IMR-90 (cell line): ENCODE measurements around the gene OR2F2.

Source experiments
- CEBPB ChIP-seq: IDR thresholded peaks from 2 replicates; pipeline ENCODE4 v1.6.1; 2012; ENCODE audit warnings: low read depth, low read length, improper control_type of control experiment
- CHD1 ChIP-seq: IDR thresholded peaks from 2 replicates; pipeline ENCODE4 v1.6.1; 2012; ENCODE audit warnings: low read depth, low read length, improper control_type of control experiment
- MXI1 ChIP-seq: IDR thresholded peaks from 2 replicates; pipeline ENCODE4 v1.6.1; 2012; ENCODE audit warnings: low read depth, mild to moderate bottlenecking, low read length, moderate library complexity, borderline replicate concordance
- POLR2A ChIP-seq: IDR thresholded peaks from 2 replicates; pipeline ENCODE4 v1.6.1; 2012; ENCODE audit warnings: mild to moderate bottlenecking, low read depth, low read length
- RAD21 ChIP-seq: IDR thresholded peaks from 2 replicates; pipeline ENCODE4 v1.6.1; 2012; ENCODE audit warnings: low read length, improper control_type of control experiment
- TF ChIP-seq, protein P1 (sequence below): conservative IDR thresholded peaks from 2 replicates; pipeline ENCODE4 v1.5.1; 2012; ENCODE audit warnings: mild to moderate bottlenecking, low read depth, low read length, improper control_type of control experiment
- TF ChIP-seq, protein P2 (sequence below): fragments of 150-350 bp; IDR thresholded peaks from 2 replicates; pipeline ENCODE4 v1.6.1; 2017; ENCODE audit warnings: mild to moderate bottlenecking, antibody characterized with exemption, low read length, low read depth

DNA sequence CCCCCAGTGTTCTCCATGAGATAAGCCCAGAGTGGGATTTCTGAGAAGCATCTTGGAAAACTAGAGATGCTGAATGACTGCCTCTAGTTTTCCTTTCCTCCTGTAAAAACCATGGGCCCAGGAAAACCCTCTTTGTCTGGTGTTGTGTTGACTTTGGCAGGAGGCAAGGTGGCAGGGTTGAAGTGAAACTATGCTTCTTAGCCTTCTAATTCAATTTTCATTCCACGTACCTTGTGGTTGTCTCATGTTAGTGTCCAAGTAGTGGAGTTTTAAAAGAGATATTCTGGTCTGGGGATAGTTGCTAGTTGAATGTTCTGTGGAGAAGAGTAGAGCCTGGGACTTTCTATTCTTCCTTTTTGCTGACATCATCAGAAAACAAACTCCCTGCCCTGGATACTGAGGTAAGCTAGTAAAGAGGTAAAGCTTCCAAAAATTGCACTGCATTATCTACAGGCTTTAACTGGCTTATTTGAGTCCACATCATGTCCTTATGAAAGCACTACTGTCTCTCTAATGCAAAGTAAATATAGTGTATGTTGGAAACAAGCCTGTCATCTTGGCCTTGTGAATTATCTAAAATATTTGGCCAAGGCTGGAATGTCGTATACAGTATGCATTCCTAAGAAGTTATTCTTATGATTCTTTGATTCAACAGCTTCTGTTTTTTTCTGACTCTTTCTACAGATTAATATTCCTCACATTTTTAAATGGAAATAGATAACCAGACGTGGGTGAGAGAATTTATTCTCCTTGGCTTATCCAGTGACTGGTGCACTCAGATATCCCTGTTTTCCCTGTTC lies at the start of gene OR2F2:
- TF ChIP-seq, protein P1, sequence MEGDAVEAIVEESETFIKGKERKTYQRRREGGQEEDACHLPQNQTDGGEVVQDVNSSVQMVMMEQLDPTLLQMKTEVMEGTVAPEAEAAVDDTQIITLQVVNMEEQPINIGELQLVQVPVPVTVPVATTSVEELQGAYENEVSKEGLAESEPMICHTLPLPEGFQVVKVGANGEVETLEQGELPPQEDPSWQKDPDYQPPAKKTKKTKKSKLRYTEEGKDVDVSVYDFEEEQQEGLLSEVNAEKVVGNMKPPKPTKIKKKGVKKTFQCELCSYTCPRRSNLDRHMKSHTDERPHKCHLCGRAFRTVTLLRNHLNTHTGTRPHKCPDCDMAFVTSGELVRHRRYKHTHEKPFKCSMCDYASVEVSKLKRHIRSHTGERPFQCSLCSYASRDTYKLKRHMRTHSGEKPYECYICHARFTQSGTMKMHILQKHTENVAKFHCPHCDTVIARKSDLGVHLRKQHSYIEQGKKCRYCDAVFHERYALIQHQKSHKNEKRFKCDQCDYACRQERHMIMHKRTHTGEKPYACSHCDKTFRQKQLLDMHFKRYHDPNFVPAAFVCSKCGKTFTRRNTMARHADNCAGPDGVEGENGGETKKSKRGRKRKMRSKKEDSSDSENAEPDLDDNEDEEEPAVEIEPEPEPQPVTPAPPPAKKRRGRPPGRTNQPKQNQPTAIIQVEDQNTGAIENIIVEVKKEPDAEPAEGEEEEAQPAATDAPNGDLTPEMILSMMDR = no peak
- TF ChIP-seq CEBPB = no peak
- no peak for TF ChIP-seq POLR2A
- TF ChIP-seq, protein P2, sequence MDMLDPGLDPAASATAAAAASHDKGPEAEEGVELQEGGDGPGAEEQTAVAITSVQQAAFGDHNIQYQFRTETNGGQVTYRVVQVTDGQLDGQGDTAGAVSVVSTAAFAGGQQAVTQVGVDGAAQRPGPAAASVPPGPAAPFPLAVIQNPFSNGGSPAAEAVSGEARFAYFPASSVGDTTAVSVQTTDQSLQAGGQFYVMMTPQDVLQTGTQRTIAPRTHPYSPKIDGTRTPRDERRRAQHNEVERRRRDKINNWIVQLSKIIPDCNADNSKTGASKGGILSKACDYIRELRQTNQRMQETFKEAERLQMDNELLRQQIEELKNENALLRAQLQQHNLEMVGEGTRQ = no peak
- TF ChIP-seq MXI1 = no peak
- no peak for TF ChIP-seq RAD21
- no peak for TF ChIP-seq CHD1
